HG03520 (cell line): ENCODE measurements around the gene SNAI1.
"Not testable (repeated sequence)": the region's sequence is repeated elsewhere in the genome, so short reads cannot be mapped to it uniquely, and the experiment has no call there.

Source experiments
- ATAC-seq: cut with Tn5 transposase; IDR thresholded peaks from one replicate; pipeline ENCODE4 v1.9.1; 2021; ENCODE audit warnings: mild to moderate bottlenecking, moderate library complexity; ENCODE audit not compliant: unreplicated experiment

The SNAI1 gene

GRCh38 chr20:49985617-49986016 lies 2.8 kb downstream of the SNAI1 start:
- ATAC-seq = no peak

DNA sequence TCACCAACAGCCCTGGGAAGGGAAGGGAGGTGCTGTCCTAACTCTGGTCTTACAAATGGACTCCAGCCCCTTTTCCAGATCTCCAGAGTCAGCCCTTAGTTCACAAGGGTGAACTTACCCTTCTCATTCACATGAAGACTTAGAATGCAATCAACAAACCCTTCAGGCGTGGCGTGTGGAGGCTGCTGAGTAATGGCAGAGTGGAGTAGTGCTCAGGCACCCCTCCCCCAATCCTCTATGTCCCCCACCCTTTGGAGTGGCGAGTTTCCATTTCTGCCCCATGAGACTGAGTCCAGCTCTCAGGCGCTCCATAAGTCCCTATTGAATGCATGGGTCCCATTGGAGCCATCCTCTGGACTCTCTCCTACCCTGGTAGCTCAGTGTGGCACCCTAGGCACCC lies 3.3 kb downstream of the SNAI1 start:
- no peak for ATAC-seq

GRCh38 chr20:49987015-49987867 lies 4.5 kb downstream of the SNAI1 start:
- ATAC-seq = no peak

- no peak for ATAC-seq
Observed at GRCh38 chr20:49987868-49988690, 5.3 kb downstream of the SNAI1 start.

GRCh38 chr20:49989234-49990065 lies 6.7 kb downstream of the SNAI1 start:
- no peak for ATAC-seq

- ATAC-seq = no peak
Observed at GRCh38 chr20:49990271-49990720, 7.5 kb downstream of the SNAI1 start.

DNA sequence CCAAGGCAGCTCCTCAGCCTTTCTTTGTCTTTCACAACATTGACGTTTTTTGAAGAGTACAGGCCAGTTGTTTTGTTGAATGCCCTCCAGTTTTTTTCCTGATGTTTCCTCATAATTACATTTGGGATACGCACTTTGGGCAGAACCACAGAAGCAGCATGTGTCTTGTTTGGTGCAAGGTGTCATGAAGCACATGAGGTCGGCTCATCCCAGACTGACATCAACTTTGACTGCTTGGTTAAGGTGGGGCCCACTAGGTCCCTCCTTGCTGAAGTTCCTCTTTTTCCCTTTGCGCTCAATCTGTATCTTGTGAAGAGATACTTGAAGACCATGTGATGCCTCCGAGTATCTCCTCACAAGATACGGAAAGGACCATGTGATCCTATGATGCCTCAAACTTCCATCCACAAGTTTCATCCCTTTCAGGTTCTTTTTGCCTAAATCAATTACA lies 10.5 kb downstream of the SNAI1 start:
- ATAC-seq = no peak

GRCh38 chr20:49995586-49995985 lies 12.8 kb downstream of the SNAI1 start:
- no peak for ATAC-seq

GRCh38 chr20:49998478-49999188 lies 15.9 kb downstream of the SNAI1 start:
- ATAC-seq = not testable (repeated sequence)

- no peak for ATAC-seq
Observed at GRCh38 chr20:49999329-49999728, 16.5 kb downstream of the SNAI1 start.

DNA sequence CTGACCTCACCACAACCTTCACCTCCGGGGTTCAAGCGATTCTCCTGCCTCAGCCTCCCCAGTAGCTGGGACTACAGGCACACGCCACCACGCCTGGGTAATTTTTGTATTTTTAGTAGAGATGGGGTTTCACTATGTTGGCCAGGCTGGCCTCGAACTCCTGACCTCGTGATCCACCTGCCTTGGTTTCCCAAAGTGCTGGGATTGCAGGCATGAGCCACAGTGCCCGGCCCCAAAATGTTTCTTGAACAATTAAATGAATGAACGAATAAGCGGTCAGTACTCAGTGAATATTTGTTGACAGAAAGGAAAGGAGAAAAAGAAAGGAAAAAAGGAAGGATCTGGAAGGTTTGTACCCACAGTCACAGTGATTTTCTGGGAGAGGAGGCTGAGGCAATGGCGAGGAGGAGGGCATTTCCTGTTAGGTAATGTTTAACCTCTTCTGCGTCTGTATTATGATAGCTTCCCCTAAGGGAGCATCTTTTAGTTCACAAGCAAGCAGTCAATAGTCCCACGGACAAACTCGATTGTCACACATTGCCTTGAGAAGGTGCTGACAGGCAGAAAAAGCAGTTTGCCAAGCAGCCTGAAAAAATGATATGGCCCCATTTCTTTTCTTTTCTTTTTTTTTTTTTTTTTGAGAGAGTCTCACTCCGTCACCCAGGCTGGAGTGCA lies 17.9 kb downstream of the SNAI1 start:
- ATAC-seq = not testable (repeated sequence)

DNA sequence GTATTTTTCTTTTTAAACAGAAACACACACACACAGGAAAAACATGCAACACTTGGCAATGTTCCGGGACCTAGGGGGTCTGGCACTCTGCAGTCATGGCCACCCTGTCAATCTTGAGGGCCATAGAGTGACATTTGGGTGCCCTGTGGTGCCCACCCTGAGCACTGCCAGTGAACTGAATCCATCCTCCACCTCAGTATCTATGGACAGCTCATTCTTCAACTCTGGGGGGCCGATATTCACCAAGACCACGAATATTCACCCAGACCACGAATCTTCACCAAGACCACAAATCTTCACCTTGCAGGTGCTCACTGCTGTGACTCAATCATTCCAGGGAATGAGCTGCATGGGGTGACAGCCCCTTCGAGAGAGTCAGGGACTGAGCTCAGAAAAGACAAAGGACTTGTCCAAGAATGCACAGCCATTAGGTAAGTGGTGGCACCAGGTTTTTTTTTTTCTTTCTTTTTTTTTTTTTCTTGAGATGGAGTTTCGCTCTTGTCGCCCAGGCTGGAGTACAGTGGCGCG lies 19.1 kb downstream of the SNAI1 start:
- ATAC-seq = no peak

- no peak for ATAC-seq
Observed at GRCh38 chr20:50003253-50003656, 20.5 kb downstream of the SNAI1 start.

DNA sequence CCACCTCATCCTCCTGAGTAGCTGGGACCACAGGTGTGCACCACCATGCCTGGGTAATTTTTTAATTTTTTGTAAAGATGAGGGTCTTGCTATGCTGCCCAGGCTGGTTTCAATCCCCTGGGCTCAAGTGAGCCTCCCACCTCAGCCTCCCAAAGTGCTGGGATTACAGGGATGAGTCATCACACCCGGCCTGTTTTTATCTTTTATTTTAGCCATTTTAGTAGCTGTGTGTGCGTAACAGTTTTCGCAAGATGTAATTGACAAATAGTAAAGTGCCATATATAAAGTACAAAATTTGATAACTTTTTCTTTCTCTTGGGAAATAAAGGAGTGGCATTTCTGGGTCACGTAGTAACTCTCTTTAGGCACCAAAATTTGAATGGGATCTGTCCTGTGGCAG lies 21.4 kb downstream of the SNAI1 start:
- no peak for ATAC-seq

DNA sequence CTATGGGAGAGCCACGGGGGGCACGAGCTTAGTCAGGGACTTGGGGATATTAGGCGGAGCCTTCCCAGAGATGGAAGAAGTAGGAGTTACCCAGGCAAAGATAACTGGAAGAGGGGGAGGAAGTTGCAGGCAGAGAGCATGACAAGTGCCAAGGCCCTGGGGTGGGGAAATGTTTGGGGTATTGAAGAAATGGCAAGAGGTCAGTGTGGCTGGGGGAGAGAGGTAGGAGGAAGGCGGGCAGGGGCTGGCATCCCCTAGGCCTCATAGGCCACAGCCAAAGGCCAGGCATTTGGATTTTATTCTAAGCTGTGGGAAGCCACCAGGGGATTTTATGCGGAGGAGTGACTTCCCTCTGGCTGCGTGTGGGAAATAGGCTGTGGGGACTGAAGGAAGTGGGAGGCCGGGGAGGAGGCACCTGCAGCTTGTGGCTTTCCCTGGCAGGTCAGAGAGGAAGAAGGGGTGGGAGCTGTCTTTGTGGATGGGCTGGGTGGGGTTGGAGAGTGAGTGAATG lies 22.7 kb downstream of the SNAI1 start:
- no peak for ATAC-seq

DNA sequence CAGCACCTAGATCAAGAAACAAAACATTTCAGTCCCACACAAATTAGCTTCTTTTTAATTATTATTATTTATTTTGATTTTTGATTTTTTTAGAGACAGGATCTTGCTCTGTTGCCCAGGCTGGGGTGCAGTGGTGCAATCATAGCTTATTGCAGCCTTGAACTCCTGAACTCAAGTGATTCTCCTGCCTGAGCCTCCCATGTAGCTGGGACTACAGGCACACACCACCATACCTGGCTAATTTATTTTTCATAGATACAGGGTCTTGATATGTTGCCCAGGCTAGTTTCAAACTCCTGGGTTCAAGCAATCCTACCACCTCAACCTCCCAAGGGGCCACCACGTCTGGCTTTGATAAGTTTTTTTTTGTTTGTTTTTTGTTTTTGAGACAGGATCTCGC lies 24.6 kb downstream of the SNAI1 start:
- ATAC-seq = no peak

DNA sequence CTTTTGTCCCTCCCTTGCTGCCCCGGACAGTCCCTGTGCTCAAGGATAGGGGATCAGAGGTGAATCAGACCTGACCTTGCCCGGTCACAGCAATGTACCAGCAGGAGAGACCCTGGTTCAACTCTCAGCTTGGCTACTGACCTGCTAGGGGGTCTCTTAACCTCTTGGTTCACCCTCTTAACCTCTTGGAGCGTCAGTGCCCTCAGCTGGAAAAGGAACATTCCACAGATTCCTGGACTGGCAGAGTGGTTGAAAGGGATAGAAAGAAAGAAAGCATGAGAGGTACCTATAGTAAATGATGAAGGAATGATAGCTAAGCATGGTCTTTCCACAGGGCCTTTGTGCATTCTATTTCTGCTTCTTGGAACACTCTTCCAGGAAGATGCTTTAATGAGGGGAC lies 25.2 kb downstream of the SNAI1 start:
- ATAC-seq = no peak

- ATAC-seq = no peak
Observed at GRCh38 chr20:50009521-50010454, 27.0 kb downstream of the SNAI1 start.
